GM21447 (cell line): ENCODE measurements around the gene MRPL37.
"Not testable (repeated sequence)": the region's sequence is repeated elsewhere in the genome, so short reads cannot be mapped to it uniquely, and the experiment has no call there.

ENCODE experiments used
- ATAC-seq: cut with Tn5 transposase; IDR thresholded peaks from one replicate; pipeline ENCODE4 v1.9.1; 2021; ENCODE audit not compliant: unreplicated experiment

MRPL37 gene

DNA sequence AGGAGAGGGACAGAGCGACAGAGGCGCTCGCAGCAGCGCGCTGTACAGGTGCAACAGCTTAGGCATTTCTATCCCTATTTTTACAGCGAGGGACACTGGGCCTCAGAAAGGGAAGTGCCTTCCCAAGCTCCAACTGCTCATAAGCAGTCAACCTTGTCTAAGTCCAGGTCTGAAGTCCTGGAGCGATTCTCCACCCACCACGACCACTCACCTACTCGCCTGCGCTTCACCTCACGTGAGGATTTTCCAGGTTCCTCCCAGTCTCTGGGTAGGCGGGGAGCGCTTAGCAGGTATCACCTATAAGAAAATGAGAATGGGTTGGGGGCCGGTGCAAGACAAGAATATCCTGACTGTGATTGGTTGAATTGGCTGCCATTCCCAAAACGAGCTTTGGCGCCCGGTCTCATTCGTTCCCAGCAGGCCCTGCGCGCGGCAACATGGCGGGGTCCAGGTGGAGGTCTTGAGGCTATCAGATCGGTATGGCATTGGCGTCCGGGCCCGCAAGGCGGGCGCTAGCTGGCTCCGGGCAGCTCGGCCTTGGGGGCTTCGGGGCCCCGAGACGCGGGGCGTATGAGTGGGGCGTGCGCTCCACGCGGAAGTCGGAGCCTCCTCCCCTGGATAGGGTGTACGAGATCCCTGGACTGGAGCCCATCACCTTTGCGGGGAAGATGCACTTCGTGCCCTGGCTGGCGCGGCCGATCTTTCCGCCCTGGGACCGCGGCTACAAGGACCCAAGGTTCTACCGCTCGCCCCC, at the start of gene MRPL37, which contains the start of gene CYB5RL:
MRPL37 (plus strand) TSS at position 403 of the 754 bp plus-strand sequence; CDS start at position 480, 77 bp downstream.
CYB5RL (minus strand) TSS at position 266 of the 754 bp plus-strand sequence. CDS start 4,414 bp downstream, outside the sequence.
- ATAC-seq: peak; percentile 98

DNA sequence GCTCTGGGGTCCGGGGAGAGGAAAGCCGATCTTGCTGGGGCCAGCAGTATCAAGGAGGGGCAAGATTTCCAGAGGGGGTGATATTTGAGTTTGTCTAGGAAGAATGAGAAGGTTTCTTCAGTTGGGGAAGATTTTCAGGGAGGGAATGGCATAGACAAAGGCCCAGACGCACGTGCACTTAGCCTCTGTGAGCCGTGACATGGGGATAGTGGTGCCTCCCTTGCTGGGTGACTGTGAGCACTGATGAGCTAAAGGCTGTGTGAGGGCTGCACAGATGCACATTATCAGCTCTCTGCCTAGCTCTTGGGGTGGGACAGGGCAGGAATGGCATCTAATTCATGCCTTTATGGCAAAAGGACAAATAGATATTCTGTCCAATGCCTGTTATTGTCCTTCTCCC, 49.0 kb upstream of the MRPL37 start:
- ATAC-seq: no peak

DNA sequence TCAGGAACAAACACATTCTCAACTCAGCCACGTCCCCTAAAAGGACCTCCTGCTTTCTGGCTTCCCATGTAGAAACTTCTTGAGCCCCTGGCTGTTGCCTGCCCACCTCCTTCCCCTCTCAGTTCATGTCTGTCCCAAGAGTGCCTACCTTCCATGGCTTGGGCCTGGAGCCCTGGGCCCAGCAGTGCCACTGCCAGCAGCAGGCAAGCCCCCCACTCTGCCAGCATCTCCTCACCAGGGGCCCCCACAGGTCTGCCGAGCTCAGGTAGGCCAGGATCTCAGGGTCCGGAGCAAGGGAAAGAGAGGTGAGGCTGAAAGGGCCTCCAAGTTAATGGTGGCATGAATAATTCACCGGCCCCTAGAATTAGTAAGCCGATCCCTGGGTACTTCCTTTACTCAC, 47.3 kb upstream of the MRPL37 start, which contains the start of gene CDCP2:
CDCP2 (minus strand) TSS at position 305 of the 400 bp plus-strand sequence; CDS start at position 227, 78 bp downstream.
- no peak for ATAC-seq

DNA sequence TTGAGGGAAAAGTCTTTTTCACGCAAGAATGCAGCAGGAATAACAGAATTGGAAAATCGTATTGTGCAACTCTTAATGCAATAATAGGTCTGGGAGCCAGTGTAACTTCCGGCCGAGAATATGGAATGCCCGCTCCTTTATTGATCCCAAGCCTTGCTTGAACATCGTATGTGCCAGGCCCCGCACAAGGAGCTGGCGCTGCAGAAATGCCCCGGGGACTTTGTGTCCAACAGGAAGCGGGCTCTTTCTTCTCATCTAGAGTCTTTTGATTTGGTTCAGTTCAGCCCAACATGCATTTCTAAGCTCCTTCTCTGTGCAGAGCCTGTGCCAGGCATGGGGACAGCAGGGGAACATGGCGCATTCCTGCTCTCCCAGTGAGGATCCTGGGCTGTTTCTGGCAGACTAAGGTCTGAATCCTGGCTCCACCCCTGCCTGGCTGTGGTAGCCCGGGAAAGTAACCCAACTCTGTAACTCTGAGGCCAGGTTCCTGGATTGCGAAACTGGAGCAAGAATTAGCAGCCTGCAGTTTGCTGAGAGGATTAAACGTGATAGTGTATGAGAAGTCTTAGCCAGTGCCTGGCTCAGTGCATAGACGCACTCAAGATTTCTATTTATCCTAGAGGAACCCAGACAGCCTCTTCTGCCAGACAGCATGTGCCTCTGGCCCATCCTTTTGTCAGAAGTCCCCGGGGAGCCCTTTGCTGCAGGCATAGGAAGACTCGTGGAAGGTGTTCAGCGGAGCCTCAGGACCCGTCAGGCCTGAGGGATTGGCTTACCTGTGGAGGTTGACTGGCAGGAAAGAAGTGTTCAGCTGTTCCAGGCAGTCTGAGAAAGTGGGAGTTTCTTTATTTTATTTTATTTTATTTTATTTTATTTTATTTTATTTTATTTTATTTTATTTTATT, 46.2 kb upstream of the MRPL37 start:
- ATAC-seq: no peak

DNA sequence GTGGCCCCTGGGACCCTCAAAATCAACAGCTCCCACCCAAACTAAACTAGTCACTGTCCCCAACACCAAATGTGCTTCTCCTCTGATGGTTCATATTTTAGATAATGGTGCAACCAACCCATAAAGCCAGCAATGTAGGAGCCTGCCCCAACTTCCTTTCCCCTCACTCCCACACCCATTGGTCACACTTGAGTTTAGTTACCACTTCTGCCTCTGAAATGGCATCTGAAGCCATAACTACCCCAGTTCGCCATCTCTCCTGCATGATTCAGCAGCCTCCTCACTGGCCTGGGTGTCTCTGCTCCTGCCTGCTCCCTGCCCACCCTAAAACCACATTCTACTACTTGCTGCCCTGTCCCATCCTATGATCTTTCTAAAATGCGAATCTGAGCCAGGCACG, 43.8 kb upstream of the MRPL37 start:
- ATAC-seq: no peak

DNA sequence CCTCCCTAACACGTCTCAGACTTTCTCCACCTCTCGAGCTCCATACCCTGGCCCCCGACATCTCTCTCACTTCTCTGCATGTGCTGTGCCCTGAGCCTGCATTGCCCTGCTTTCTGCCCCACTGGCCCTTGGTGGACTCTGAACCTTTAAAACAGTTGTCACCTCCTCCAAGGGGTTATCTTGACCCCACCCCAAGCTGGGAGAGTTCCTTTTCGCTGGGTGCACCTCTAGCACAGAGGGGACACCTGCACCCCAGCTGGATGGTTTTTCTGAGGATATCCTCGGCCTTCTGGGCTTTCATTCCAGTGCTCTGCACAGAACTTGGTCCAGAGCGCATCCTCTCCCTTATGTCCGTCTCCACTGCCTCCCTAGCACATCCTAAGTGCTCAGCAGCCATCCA, 43.0 kb upstream of the MRPL37 start:
- ATAC-seq: no peak

DNA sequence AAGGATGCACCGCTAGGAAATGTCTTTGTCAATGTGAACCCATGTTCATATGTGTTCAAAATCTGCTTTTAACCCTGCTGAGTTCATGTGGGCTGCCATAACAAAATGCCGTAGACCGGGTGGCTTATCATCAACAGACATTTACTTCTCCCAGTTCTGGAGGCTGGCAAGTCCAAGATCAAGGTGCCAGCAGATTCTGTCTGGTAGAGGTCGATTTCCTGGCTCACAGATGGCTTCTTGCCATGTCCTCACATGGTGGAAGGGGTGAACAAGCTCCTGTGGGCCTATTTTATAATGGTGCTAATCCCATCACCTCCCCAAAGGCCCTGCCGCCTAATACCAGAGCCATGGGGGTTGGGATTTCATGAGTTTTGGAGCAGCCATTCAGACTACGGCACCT, 42.6 kb upstream of the MRPL37 start:
- ATAC-seq: no peak

DNA sequence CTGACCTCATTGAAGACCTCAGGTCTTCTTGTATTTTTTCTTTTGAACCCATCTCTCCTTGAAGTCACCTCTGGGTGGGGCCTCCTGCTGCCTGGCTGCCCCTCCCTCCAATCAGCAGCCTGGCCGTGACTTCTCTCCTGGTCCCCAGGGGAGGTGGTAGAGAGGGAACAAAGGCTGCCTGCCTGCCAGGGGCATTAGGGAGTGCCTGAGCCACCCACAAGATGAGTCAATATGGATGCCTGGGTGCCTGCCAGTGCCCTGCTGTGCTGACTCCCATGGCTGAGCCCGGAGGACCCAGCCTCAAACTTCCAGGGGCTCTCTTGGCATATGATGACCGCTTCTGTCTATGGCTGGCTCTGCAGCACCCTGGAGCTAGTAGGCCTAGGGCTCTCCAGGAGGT, 41.9 kb upstream of the MRPL37 start:
- ATAC-seq: no peak

DNA sequence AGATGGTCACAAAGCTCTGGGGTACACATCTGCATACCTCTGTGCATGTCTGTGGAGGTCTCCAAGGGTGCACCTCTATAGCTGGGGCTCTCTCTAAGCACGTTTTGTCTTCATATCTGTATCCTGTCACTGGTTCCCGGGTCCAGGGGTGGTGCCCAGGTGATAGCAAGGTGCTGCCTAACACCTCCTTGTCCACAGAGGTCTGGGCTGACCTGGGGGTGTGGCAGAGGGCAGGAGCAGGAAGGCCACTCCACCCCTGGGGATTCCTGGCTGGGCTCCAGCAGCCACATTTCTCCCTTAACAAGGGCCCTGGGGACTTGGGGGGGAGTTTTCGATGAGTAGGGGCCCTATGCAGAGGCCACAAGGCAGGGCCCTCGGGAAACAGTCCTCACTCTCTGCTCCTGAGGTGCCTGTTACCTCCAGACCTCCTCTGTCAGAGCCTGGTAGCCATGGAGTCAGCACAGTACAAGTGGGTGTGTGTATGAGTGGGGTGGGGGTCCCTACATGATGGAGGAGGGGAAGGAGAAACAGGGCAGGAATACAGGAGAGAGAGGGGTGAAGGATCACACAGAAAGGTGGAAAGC, 40.1 kb upstream of the MRPL37 start:
- ATAC-seq: no peak

DNA sequence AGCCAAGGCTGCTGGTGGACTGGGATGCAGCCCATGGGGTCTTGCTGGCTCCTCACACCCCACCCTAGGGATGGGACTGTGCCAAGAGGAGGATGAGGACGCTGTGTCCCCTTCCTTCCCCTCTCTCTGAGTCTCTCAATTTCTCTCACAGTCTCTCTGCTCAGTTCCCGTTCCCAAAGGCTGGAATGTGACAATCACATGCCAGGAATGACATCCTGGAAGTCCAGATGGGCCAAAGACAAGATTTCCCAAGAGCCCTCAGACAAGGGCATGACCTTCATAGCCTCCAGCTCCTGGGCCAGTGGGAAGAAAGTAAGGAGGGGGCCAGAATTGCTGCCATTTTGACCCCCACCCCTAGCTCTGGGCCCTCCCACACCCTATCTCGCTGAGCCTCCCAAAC, 39.6 kb upstream of the MRPL37 start:
- no peak for ATAC-seq

DNA sequence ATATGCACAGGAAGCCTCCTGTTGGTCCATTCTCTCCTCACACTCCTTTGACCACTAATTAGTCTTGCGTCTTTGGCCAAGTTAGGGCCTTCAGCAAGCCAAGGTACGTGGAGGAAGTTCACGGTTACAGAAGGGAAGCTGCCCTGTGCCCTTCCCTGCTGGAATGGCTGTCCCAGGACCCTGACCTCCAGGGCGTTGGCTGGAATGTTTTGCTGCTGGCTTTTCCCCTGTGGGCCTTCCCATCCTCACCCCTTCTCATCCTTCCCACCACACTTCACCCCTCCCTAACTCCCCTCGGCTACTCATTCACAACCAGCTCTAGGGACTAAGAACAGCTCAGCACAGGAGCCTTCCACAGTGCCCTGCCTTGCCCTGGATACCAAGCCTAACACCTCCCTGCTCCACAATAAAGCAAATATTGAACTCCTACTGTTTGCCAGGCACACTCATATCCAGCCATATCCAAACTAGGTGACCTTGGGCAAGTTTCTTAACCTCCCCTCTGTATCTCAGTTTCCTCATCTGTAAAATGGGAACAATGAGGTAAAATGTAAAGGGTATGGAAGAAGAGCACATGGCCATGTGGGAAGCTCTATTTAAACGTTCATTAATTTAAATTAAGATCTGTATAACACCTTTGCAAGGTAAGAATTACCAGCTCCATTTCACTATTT, 38.3 kb upstream of the MRPL37 start:
- no peak for ATAC-seq

DNA sequence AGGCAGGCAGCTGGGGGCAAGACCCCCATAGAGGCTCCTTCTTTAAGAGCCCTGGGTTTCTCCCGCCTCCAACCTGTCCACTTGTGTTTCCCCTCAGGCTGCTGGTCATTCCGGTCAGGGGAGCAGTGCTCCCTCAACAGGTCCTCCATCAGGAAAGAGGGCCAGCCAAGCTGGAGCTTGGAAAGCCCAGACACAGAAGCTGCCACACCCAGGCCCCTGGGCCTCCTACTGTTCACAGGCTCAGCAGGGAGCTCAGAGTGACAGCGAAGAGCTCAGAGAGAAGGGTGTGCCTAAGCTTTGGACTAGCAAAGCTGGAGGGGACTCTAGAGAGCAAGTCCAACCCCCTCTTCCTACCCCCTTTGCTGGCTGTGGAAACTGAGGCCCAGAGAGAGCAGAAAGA, 36.9 kb upstream of the MRPL37 start:
- no peak for ATAC-seq

DNA sequence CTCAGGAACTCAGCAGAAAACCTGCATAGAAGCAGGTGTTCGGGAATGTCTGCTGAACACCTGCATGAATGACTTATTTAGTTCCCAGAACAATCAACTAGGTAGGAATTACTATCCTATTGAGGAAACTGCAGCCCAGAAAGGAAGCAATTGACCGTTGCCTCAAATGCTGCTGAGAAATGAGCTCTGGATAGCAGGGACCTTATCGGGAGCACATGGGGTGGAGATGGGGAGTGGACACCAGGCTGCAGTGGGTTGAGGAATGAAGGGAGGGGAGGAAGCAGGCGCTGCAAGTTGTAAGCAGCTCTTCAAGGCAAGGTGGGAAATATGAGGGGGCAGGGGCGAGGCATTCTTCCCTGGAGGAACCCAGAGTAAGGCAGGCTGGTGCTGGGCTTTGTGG, 36.4 kb upstream of the MRPL37 start:
- ATAC-seq: no peak

DNA sequence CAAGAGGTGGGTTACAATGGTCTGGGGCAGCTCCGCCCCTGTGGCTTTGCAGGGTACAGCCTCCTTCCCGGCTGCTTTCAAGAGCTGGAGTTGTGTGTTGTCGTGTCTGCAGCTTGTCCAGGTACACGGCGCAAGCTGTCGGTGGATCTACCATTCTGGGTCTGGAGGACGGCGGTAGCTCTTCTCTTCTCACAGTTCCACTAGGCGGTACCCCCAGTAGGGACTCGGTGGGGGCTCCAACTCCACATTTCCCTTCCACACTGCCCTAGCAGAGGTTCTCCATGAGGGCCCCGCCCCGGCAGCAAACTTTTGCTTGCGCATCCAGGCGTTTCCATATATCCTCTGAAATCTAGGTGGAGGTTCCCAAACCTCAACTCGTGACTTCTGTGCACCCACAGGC, 34.8 kb upstream of the MRPL37 start:
- ATAC-seq: no peak

DNA sequence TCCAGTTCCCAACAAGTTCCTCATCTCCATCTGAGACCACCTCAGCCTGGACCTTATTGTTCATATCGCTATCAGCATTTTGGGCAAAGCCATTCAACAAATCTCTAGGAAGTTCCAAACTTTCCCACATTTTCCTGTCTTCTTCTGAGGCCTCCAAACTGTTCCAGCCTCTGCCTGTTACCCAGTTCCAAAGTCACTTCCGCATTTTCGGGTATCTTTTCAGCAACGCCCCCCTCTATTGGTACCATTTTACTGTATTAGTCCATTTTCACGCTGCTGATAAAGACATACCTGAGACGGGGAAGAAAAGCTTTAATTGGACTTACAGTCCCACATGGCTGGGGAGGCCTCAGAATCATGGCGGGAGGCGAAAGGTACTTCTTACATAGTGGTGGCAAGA, 33.6 kb upstream of the MRPL37 start:
- not testable (repeated sequence) for ATAC-seq

DNA sequence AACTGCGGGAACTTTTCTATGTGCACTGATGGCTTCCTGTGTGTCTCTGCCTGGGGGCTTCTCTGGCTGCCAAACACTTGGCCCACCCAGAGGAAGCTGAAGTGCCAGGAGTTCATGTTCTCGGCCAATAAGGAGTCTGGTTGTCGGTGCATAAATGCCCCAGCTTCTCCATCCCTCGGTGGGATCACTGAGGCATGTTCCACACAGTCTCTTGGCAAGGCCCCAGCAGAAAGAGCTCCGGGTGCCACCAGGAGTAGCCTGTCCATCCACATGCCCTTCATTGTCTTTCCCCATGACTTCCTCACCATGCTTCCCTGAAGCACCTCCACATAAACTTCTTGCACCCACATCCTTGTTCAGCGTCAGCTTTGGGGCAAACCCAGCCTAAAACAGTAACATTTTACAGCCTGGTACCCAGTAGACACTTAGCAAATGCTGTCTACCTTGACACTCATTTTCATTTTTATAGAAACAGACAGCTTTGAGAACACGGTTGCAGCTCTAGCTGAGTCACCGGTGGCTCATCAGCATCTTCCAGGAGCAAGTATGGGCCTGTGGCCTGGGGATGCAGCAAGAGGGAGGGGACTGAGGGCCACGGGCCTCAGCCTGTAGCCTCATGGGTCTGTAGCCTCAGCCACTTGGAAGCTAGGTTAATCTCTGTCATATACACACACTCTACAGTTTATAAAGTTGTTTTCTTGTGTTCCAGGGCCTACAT, 32.4 kb upstream of the MRPL37 start:
- ATAC-seq: no peak

DNA sequence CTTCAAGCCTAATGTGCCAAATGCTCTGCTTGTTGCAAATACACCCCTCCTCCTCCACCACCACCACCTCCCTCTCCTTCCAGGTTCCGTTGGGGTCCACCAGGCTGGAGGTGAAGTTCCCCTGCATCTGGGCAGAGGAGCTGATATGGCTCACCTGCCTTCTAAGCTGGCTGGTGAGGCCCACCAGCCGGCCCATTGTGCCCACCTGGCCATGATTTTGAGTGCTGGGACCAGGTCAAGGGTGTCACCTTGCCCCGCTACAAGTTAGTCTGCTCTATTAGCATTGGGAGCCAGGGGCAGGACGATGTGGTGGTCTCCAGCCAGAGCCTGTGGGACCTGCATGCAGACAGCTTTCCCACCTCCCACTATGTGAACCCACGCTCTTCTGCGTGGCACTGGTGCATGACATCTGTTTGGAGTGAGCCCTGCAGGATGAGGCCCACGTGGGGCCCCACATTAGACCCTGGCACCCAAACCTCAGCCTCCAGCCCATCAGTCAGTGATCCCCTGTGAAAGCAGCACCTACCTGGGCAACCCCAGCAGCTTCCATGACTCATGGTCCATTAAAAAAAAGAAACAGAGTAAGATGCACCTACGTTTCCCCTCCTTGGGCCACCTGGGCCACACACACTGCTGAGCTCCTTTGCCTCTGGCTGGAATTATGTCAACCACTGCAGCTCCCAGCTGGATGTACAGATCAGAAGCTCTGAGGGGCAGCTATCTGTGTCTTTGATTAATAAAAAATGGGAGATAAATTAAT, 31.6 kb upstream of the MRPL37 start:
- no peak for ATAC-seq

DNA sequence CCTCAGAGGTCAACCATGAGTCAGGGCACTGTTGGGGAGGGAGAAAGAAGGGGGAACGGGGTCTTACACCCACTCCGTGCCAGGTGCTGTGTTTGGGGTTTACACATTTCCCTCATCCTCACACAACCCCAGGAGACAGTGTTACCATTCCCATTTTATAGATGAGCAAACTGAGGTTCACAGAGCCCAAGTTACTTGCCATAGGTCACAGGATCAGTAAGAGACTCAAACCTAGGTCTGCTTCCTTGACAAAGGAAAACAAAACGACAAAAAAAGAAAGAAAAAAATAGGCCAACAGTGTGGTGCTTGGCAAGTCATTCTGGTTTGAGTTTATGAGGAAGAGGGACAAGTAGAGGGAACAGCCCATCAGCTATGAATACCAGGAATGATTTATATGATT, 30.9 kb upstream of the MRPL37 start:
- no peak for ATAC-seq

DNA sequence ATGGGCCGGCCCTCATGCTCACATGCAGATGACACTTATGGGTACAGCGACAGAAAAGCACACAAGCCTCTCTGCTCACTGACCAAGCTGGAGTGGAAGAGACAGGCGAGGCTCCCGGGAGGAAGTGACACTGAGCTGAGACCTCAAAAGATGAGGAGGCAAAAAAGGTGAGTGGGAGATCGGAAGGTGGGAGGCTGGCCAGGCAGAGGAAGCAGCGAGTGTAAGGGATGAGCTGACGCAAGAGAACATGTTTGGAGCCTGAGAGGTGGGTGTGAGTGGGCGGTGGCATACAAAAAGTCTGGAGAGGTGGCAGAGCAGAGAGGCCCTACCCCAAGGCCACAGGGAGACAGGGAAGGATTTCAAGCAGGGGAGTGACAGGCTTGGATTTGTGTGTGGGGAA, 29.0 kb upstream of the MRPL37 start:
- ATAC-seq: no peak

DNA sequence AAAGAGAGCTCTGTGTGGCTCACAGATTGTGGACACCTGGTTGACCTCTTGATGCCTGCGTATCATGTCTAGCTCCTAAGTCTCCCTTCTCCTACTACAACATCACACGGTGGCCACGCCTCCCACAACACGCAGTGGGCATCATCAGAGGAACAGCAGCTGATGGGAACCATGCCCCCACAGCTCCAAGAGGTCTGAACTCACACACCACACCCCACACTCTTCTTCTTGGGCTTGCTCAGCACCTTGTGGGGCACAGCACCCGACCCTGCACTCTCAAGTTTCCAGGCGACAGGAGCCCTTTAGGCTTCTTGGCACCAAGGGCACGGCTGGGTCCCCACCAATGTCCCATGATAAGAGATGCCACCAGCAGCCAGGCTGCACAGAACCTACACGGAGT, 28.4 kb upstream of the MRPL37 start:
- ATAC-seq: no peak
